Dermis microvascular lymphatic vessel endothelial cell (primary cell): ENCODE results near the gene ELFN1. TPM values are rescaled to one million over a fixed set of nuclear protein-coding genes. Genes with fewer than 3 reads are reported as not detected.

Experiments used
- DNase-seq, 2 donors: peaks; one replicate each; pipeline versions ENCODE4 v3.0.0 to v3.0.0-alpha.2; 2010; ENCODE audit warnings: low read depth in 2 of 2
- total RNA-seq: library from RNA; depleted of rRNA; stranded (reverse); fragments of >200 nt; gene quantifications from 2 replicates; pipeline ENCODE4 v1.2.1, GENCODE V29; 2014

The ELFN1 gene
- total RNA-seq, 1 donor from 2014 or later = 0.90 TPM

GRCh38 chr7:1663857-1664651 is 6.0 kb upstream of the ELFN1 start:
- no peak for DNase-seq

- DNase-seq = peak; percentile 22 to 74
Measured at GRCh38 chr7:1664711-1665548, 5.1 kb upstream of the ELFN1 start.

DNA sequence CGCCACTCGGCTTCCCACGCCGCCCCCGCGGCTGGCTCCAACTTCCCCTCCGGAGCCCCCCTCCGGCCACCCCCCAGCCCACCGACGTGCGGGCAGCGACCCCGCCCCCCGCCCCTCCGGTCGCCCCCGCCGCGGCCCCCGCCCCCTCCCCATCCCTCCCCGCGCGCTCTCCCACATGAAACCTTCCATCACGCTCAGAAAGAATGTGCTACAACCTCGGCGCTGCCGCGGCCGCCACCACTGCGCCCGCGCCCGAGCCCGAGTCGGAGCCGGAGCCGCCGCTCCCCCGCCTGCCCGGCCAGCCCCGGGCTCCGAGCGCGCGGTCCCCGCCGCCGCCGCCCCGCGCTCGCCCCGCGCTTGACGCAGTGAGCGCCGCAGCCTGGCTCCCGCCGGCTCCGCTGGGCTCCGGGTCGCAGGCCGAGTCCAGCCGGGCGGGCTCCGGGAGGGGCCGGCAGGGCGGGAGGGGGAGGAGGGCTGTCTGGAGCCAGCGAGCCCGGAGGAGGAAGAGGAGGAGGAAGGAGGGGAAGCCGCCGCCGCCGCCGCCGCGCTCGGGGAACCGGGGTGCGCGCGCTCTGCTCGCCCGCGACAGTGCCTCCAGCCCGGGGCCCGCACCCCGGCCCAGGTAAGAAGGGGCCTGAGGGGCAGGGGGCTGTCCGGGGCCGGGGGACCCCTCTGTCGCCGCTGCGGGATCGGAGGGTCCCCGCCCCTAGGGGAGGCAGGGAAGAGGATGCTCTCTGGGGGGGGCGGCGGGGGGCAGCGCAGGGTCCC is 4.3 kb upstream of the ELFN1 start:
- peak in 1 of 2 donors; percentile 32 for DNase-seq

- no peak for DNase-seq
Measured at GRCh38 chr7:1666317-1666822, 3.7 kb upstream of the ELFN1 start.

- DNase-seq = no peak
Measured at GRCh38 chr7:1666823-1667565, 3.1 kb upstream of the ELFN1 start.

GRCh38 chr7:1667566-1668395 is 2.3 kb upstream of the ELFN1 start:
- DNase-seq = no peak

DNA sequence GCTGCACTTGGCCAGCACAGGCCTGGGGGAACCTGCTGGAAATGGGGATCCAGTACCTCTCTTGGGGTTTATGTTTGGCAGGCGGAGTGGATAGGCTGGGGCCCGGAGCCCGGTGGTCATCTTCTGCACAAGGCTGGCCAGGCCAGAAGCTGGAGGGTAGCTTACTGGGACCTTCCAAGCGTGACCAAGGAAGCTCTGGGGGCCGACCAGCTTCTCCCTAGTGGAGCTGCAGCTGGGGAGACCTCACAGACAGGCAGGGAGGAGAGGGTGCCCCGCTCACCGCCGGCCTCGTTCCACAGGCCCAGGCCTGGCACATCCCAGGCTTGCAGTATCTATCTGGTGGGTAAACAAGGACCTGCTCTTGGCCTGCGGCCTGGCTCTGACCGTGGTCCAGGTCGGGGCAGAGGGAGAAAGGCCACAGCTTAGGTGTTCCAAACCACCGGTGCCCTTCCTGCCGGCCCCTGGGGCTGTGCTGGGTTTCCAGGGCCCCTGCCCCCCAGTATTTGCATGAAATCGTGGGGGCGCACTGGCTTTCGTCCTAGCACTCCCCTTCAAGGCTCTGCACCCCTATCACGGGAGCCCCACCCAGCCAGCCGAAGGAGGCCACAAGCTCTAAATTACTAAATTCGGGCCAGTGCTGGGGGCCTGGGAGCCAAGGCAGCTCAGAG is 1.5 kb upstream of the ELFN1 start:
- no peak for DNase-seq

GRCh38 chr7:1669064-1669951 is 769 bp upstream of the ELFN1 start:
- DNase-seq = no peak

- DNase-seq = no peak
Measured at GRCh38 chr7:1670894-1671593, 967 bp downstream of the ELFN1 start.

- DNase-seq = no peak
Measured at GRCh38 chr7:1671594-1672451, 1.7 kb downstream of the ELFN1 start.

DNA sequence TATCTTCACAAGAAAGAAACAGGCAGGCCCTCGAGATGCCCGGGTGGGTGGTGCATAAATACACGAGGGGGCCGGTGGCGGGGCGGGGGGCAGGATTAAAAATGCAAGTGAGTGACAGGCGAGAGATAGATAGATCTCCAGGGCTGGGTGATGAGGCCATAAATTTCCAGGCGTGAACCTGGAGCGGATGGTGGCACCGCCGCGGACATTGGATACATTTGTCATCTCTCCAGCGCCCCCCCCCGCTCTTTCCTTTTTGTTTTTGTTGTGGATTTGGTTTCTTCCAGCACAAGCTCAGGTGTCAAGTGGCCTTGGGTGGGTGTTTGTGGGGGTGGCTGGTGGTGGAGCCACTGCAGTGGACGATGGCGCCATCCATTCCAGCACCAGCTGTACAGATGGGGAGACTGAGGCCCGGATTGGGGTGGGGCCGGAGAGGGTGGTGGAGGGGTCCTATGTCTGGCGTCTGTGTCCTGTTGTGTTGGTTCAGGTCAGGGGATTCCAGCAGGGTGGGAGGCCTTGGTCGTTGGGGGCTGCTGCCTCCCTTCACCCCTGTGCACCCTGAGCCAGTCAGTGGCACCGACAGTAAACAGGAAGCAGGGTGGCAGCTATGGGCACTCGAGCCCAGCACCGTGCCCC is 2.9 kb downstream of the ELFN1 start:
- DNase-seq = no peak

- no peak for DNase-seq
Measured at GRCh38 chr7:1673581-1674118, 3.6 kb downstream of the ELFN1 start.

DNA sequence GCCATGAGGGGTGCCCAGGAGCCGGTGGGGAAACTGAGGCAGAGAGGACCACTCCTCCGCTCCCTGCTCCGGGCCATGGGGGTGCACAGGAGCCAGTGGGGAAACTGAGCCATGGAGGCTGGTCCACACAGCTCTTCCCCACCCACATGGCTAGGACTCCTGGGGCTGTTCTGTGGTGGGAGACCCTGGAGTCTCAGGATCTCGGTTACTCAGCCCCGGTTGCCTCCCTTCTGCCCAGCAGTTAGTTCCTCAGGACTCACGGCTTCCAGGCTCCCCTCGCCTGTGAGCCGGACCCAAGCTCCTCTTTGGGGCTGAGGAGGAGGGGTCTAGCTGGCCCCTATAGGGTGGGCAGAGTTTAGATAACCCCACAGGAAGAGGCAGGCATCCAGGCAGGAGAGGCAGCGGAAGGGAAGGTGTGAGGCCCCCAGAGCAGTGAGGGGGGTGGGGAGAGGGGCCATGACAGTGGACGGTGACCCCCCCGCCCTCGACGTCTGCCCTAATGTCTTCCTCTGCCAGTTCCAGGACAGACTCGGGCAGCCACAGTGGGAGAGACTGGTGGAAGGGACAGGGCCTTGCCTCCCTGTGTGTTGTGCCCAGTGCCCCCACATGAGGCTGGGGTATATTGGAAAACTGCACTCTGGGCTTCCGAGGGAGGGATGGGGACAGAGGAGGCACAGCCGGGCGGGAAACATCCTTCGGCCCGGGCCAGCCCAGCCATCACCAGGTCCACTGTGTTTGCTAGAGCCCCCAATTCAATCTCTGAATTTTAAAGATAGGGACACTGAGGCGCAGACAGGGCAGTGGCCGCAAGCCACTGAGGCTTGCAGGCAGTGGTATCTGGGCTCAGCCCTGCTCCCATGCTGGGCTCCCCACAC is 4.3 kb downstream of the ELFN1 start:
- no peak for DNase-seq

GRCh38 chr7:1675036-1675671 is 5.1 kb downstream of the ELFN1 start:
- DNase-seq = no peak
